Left lung (tissue), 10 donors: ENCODE data around the gene NUDT3. TPM values are rescaled to one million over a fixed set of nuclear protein-coding genes. Genes with fewer than 3 reads are reported as not detected.
A peak's percentile ranks its signal among the peaks of the same experiment; 100 is the strongest.

Experiments
- ATAC-seq: fragments of 200-7000 bp; cut with Tn5 transposase; one replicate; pipeline ENCODE4 v1.9.1; 2020; ENCODE audit warnings: moderate library complexity
- DNase-seq, 4 donors: peaks; one replicate each; pipeline ENCODE4 v3.0.0-alpha.2; 2013 to 2020
- H3K27ac ChIP-seq, 2 donors: fragments of 200-600 bp; sonication (generic) in 1 of 2; one replicate each; pipeline versions ENCODE4 v1.5.0 to v1.8.0; 2020 to 2021
- H3K27me3 ChIP-seq, 2 donors: fragments of 200-600 bp; sonication (generic) in 1 of 2; one replicate each; pipeline versions ENCODE4 v1.5.0 to v1.8.0; 2020 to 2021
- H3K36me3 ChIP-seq, 2 donors: fragments of 200-600 bp; sonication (generic) in 1 of 2; one replicate each; pipeline versions ENCODE4 v1.5.0 to v1.8.0; 2020 to 2021
- H3K4me1 ChIP-seq, 2 donors: fragments of 200-600 bp; one replicate each; pipeline ENCODE4 v1.8.0; 2021
- H3K4me3 ChIP-seq, 2 donors: fragments of 200-600 bp; sonication (generic) in 1 of 2; one replicate each; pipeline versions ENCODE4 v1.5.0 to v1.8.0; 2020 to 2021; ENCODE audit warnings: mild to moderate bottlenecking in 1 of 2
- H3K9me3 ChIP-seq, 2 donors: fragments of 200-600 bp; sonication (generic) in 1 of 2; one replicate each; pipeline versions ENCODE4 v1.5.0 to v1.8.0; 2020 to 2021
- CTCF ChIP-seq, 2 donors: fragments of 200-600 bp; sonication (generic) in 1 of 2; IDR thresholded peaks; one replicate each; pipeline versions ENCODE4 v1.5.0 to v1.8.0; 2021; ENCODE audit warnings: antibody characterized with exemption in 2 of 2
- intact Hi-C, 2 donors: fragments of 100-400 bp; cut with DNase I; formaldehyde crosslinking; loops; one replicate each; pipeline versions ENCODE4 v1.11.2 to v1.14.2; 2022
- polyA plus RNA-seq, 6 donors: library from polyadenylated mRNA; unstranded; fragments of 120-200 nt; gene quantifications; one replicate each; pipeline ENCODE4 v1.2.1, GENCODE V29; 2013; ENCODE audit not compliant: insufficient read length in 6 of 6
- total RNA-seq, 2 donors: library from RNA; stranded (reverse); fragmentation: NEBNext Ultra II Directional; extraction: Animal tissue kit (Norgen Biotek cat#: 25700); gene quantifications; one replicate each; pipeline ENCODE4 v1.2.1, GENCODE V29; 2021
- donor health status: DM: no; HTN: yes; CAD: no.
- donor health status: DM: no; HTN: no; CAD: no.

Gene NUDT3
- total and polyA plus RNA-seq, 8 donors, result 10.5 to 27.9 (median 14.9) TPM

GRCh38 chr6:34437644-34437970, 45.1 kb upstream of the NUDT3 start:
- no peak for TF ChIP-seq CTCF (IDR thresholded peaks at IDR 0.05)
- no peaks in the 10 kb centered on the region for H3K4me1 ChIP-seq
- intact Hi-C loops, result no loop called here
- H3K9me3 ChIP-seq, result no peaks in the 10 kb centered on the region
- DNase-seq, result no peak
- no peak for ATAC-seq
- no peak overlapping the region for H3K27ac ChIP-seq
- no peaks in the 10 kb centered on the region for H3K36me3 ChIP-seq
- H3K27me3 ChIP-seq, result no peaks in the 10 kb centered on the region
- no peak overlapping the region for H3K4me3 ChIP-seq

- Histone ChIP-seq H3K36me3 (no peaks in the 10 kb centered on the region), H3K4me3 (no peak overlapping the region), H3K27me3 (no peaks in the 10 kb centered on the region), H3K4me1 (no peaks in the 10 kb centered on the region), H3K9me3 (no peaks in the 10 kb centered on the region), H3K27ac (no peak overlapping the region)
- ATAC-seq (no peak), DNase-seq (no peak)
- TF ChIP-seq CTCF (IDR thresholded peaks at IDR 0.05), result no peak
- intact Hi-C loops, result no loop called here
Measured at GRCh38 chr6:34436803-34437643, 44.6 kb upstream of the NUDT3 start.

- intact Hi-C loops, result no loop called here
- Histone ChIP-seq H3K36me3 (no peaks in the 10 kb centered on the region), H3K27ac (no peak overlapping the region), H3K27me3 (no peaks in the 10 kb centered on the region), H3K4me3 (no peak overlapping the region), H3K4me1 (no peaks in the 10 kb centered on the region), H3K9me3 (no peaks in the 10 kb centered on the region)
- DNase-seq, result no peak
- no peak for TF ChIP-seq CTCF (IDR thresholded peaks at IDR 0.05)
- ATAC-seq, result no peak
Measured at GRCh38 chr6:34435916-34436315, 43.4 kb upstream of the NUDT3 start.

GRCh38 chr6:34425498-34426410, 33.3 kb upstream of the NUDT3 start, which contains the start of gene RPS10:
TSS of gene RPS10 (minus strand) at chr6:34426069. CDS start at chr6:34425221, 848 bp downstream.
- peak; percentile 99 for ATAC-seq
- peak; percentile 92 to 99 (median 94) for DNase-seq
- intact Hi-C loops, result no loop called here
- Histone ChIP-seq H3K4me1 (peaks cover 11 to 32% of the 10 kb centered on the region in 2 donors), H3K36me3 (peaks cover 0 to 41% of the 10 kb centered on the region in 2 donors), H3K9me3 (no peaks in the 10 kb centered on the region), H3K27me3 (no peaks in the 10 kb centered on the region), H3K27ac (peak within 1 kb of the TSS; percentile 81 to 86), H3K4me3 (peak within 1 kb of the TSS; percentile 63 to 80)
- TF ChIP-seq CTCF (IDR thresholded peaks at IDR 0.05), result no peak

- peak overlapping the region; percentile 81 to 86 for H3K27ac ChIP-seq
- H3K27me3 ChIP-seq, result no peaks in the 10 kb centered on the region
- H3K36me3 ChIP-seq, result peaks cover 0 to 48% of the 10 kb centered on the region in 2 donors
- H3K9me3 ChIP-seq, result no peaks in the 10 kb centered on the region
- ATAC-seq (no peak), DNase-seq (peak in 1 of 4 donors; percentile 13)
- intact Hi-C loops, result no loop called here
- TF ChIP-seq CTCF (IDR thresholded peaks at IDR 0.05), result no peak
- H3K4me3 ChIP-seq, result peak overlapping the region; percentile 63 to 80
- H3K4me1 ChIP-seq, result peaks cover 11 to 32% of the 10 kb centered on the region in 2 donors
Measured at GRCh38 chr6:34425132-34425497, 32.6 kb upstream of the NUDT3 start.
